Loucy (cell line): ENCODE measurements around the gene MLXIPL.

Source experiments
- H2AFZ ChIP-seq: fragments of 200-600 bp; sonication (generic); 2 replicates; pipeline ENCODE4 v1.6.0; 2016; ENCODE audit warnings: antibody characterized with exemption, mild to moderate bottlenecking, low read length, moderate library complexity
- H3F3A ChIP-seq: fragments of 200-600 bp; 2 replicates; pipeline ENCODE4 v1.6.0; 2016; ENCODE audit warnings: antibody characterized with exemption, low read depth, mild to moderate bottlenecking
- H3K27me3 ChIP-seq: fragments of 200-600 bp; sonication (generic); 2 replicates; pipeline ENCODE4 v1.6.1; 2014; ENCODE audit warnings: low read length, mild to moderate bottlenecking; ENCODE audit not compliant: insufficient read depth, poor library complexity, severe bottlenecking
- H3K36me3 ChIP-seq: fragments of 200-600 bp; sonication (generic); 2 replicates; pipeline ENCODE4 v1.6.1; 2016; ENCODE audit warnings: low read length; ENCODE audit not compliant: insufficient read depth
- H3K4me1 ChIP-seq: fragments of 200-600 bp; sonication (generic); 2 replicates; pipeline ENCODE4 v1.5.1; 2014; ENCODE audit warnings: low read length, mild to moderate bottlenecking; ENCODE audit not compliant: insufficient read depth, poor library complexity, severe bottlenecking
- H3K4me2 ChIP-seq: fragments of 200-600 bp; sonication (generic); 2 replicates; pipeline ENCODE4 v1.6.0; 2014; ENCODE audit warnings: antibody characterized with exemption, low read length, low read depth, mild to moderate bottlenecking; ENCODE audit not compliant: poor library complexity, severe bottlenecking
- H3K4me3 ChIP-seq: fragments of 200-600 bp; sonication (generic); 2 replicates; pipeline ENCODE4 v1.5.1; 2014; ENCODE audit warnings: low read length, mild to moderate bottlenecking, mixed read lengths; ENCODE audit not compliant: poor library complexity, severe bottlenecking
- H3K79me2 ChIP-seq: fragments of 200-600 bp; sonication (generic); 2 replicates; pipeline ENCODE4 v1.6.1; 2014; ENCODE audit warnings: low read length; ENCODE audit not compliant: insufficient read depth
- H3K9ac ChIP-seq: fragments of 200-600 bp; sonication (generic); 2 replicates; pipeline ENCODE4 v1.6.0; 2014; ENCODE audit warnings: mild to moderate bottlenecking, low read depth, low read length, moderate library complexity; ENCODE audit not compliant: poor library complexity, severe bottlenecking
- H3K9me2 ChIP-seq: fragments of 200-600 bp; sonication (generic); replicated peaks from 2 replicates; pipeline ENCODE4 v1.6.1; 2016; ENCODE audit warnings: low read depth, low read length, mixed read lengths
- H3K9me3 ChIP-seq: fragments of 200-600 bp; sonication (generic); 2 replicates; pipeline ENCODE4 v1.6.1; 2014; ENCODE audit warnings: mild to moderate bottlenecking, antibody characterized with exemption, low read length, low read depth; ENCODE audit not compliant: insufficient read depth
- H4K20me1 ChIP-seq: fragments of 200-600 bp; sonication (generic); 2 replicates; pipeline ENCODE4 v1.6.0; 2014; ENCODE audit warnings: antibody characterized with exemption, low read length, mild to moderate bottlenecking; ENCODE audit not compliant: insufficient read depth, poor library complexity, severe bottlenecking
- CTCF ChIP-seq: fragments of 200-600 bp; sonication (generic); conservative IDR thresholded peaks from 2 replicates; pipeline ENCODE4 v1.5.1; 2014; ENCODE audit warnings: mild to moderate bottlenecking, antibody characterized with exemption, low read length
- EZH2phosphoT487 ChIP-seq: fragments of 200-600 bp; IDR thresholded peaks from 2 replicates; pipeline ENCODE4 v1.6.1; 2018; ENCODE audit warnings: antibody characterized with exemption, mild to moderate bottlenecking, moderate library complexity, borderline replicate concordance

MLXIPL gene

GRCh38 chr7:73578342-73579128 is 45.8 kb downstream of the MLXIPL start, which contains the start of gene TBL2:
TSS of gene TBL2 (minus strand) at chr7:73578579. CDS start at chr7:73578549, 30 bp downstream.
- no peaks in the 10 kb centered on the region for H3K9me2 ChIP-seq

GRCh38 chr7:73577627-73578341 is 46.5 kb downstream of the MLXIPL start:
- Histone ChIP-seq H3K4me1 (peaks cover 19% of the 10 kb centered on the region), H2AFZ (peak overlapping the region; percentile 75)
- TF ChIP-seq CTCF (no peak), EZH2phosphoT487 (no peak)

More at GRCh38 chr7:73578342-73579128, 45.8 kb downstream of the MLXIPL start, which contains the start of gene TBL2:
- Histone ChIP-seq H3K79me2 (peaks cover 46% of the 10 kb centered on the region), H3F3A (no peaks in the 10 kb centered on the region), H3K4me3 (peak within 1 kb of the TSS; percentile 99), H3K27me3 (no peaks in the 10 kb centered on the region), H3K4me2 (peak within 1 kb of the TSS; percentile 90), H3K4me1 (peaks cover 17% of the 10 kb centered on the region), H3K36me3 (peaks cover 10% of the 10 kb centered on the region; the same call in 1 of the 2 replicates), H3K9ac (peak within 1 kb of the TSS; percentile 98), H3K9me3 (no peaks in the 10 kb centered on the region), H2AFZ (peak within 1 kb of the TSS; percentile 82), H4K20me1 (peaks cover 26% of the 10 kb centered on the region)
- TF ChIP-seq EZH2phosphoT487 (no peak), CTCF (no peak)

GRCh38 chr7:73573791-73574190 is 50.5 kb downstream of the MLXIPL start:
- Histone ChIP-seq H3K4me2 (no peak overlapping the region), H3F3A (no peaks in the 10 kb centered on the region), H3K27me3 (no peaks in the 10 kb centered on the region), H3K4me3 (no peak overlapping the region), H3K9ac (no peak overlapping the region), H3K9me2 (no peaks in the 10 kb centered on the region), H3K36me3 (peaks cover 47% of the 10 kb centered on the region; the same call in 1 of the 2 replicates), H4K20me1 (peaks cover 31% of the 10 kb centered on the region), H3K4me1 (peaks cover 17% of the 10 kb centered on the region), H3K79me2 (peaks cover 53% of the 10 kb centered on the region), H2AFZ (no peak overlapping the region), H3K9me3 (no peaks in the 10 kb centered on the region)
- TF ChIP-seq EZH2phosphoT487 (no peak), CTCF (no peak)

More at GRCh38 chr7:73577627-73578341, 46.5 kb downstream of the MLXIPL start:
- Histone ChIP-seq H3K36me3 (peaks cover 18% of the 10 kb centered on the region; the same call in 1 of the 2 replicates), H3K9me3 (no peaks in the 10 kb centered on the region), H3K4me2 (peak overlapping the region; percentile 90), H3K9ac (peak overlapping the region; percentile 98), H3K9me2 (no peaks in the 10 kb centered on the region), H3F3A (no peaks in the 10 kb centered on the region), H3K27me3 (no peaks in the 10 kb centered on the region), H4K20me1 (peaks cover 28% of the 10 kb centered on the region), H3K4me3 (peak overlapping the region; percentile 99), H3K79me2 (peaks cover 50% of the 10 kb centered on the region)
